Measurements from ENCODE around the gene GDF15.

GRCh38 chr19:18384775-18385174, 1.2 kb upstream of the GDF15 start:
- TF ChIP-seq CTCF (conservative IDR thresholded peaks at IDR 0.05; ENCODE audit: low read length): no peak
- no peak for TF ChIP-seq EZH2phosphoT487 (IDR thresholded peaks at IDR 0.05; ENCODE audit: borderline replicate concordance)

Data from Loucy (cell line).